Neural cell (in vitro differentiated cells): Measurements from ENCODE around the gene MAGI1.

Experiments
- CTCF ChIP-seq: fragments of 450-650 bp; IDR thresholded peaks from 2 replicates; pipeline ENCODE4 v1.5.1; 2014; ENCODE audit warnings: antibody characterized with exemption, mild to moderate bottlenecking, moderate library complexity; ENCODE audit not compliant: poor library complexity, severe bottlenecking
- EP300 ChIP-seq: fragments of 450-650 bp; conservative IDR thresholded peaks from 2 replicates; pipeline ENCODE4 v1.6.1; 2014; ENCODE audit warnings: antibody characterized with exemption, mild to moderate bottlenecking, moderate library complexity; ENCODE audit not compliant: poor library complexity, severe bottlenecking
- EZH2 ChIP-seq: fragments of 200-600, 300-800 bp; shearing (Covaris generic), sonication (generic); IDR thresholded peaks from 2 replicates; pipeline ENCODE4 v1.6.1; 2014; ENCODE audit warnings: antibody characterized with exemption, low read length, borderline replicate concordance, mild to moderate bottlenecking; ENCODE audit not compliant: insufficient read depth, poor library complexity, severe bottlenecking
- MXI1 ChIP-seq: fragments of 450-650 bp; conservative IDR thresholded peaks from 2 replicates; pipeline ENCODE4 v1.6.1; 2014; ENCODE audit warnings: antibody characterized with exemption, mild to moderate bottlenecking; ENCODE audit not compliant: poor library complexity, severe bottlenecking
- POLR2AphosphoS5 ChIP-seq: IDR thresholded peaks from 2 replicates; pipeline ENCODE4 v1.6.1; 2012

DNA sequence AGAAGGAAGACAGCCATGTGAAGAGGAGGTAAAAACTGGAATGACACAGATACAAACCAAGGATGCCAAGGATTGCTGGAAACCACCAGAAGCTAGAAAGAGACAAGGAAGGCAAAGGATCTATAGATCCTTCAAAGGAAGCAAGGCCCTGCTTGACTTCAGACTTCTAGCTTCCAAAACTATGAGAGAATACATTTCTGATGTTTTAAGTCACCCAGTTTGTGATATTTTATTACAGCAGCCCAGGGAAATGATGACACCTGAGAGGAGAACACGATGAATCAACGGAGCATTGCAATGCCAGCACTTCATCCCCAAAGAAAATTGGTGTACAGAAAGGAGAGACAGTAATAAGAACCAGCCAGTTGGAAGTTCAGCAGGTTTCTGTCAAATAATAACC is 116.3 kb downstream of the MAGI1 start:
- TF ChIP-seq CTCF (no peak), EZH2 (no peak), MXI1 (no peak), POLR2AphosphoS5 (no peak), EP300 (no peak)
